NCI-H128 (cell line): ENCODE results near the gene SFMBT1.

Source experiments
- DNase-seq: peaks from one replicate; lab custom pipeline; 2025; ENCODE audit not compliant: unreplicated experiment; lab: John Stamatoyannopoulos, UW

The SFMBT1 gene

DNA sequence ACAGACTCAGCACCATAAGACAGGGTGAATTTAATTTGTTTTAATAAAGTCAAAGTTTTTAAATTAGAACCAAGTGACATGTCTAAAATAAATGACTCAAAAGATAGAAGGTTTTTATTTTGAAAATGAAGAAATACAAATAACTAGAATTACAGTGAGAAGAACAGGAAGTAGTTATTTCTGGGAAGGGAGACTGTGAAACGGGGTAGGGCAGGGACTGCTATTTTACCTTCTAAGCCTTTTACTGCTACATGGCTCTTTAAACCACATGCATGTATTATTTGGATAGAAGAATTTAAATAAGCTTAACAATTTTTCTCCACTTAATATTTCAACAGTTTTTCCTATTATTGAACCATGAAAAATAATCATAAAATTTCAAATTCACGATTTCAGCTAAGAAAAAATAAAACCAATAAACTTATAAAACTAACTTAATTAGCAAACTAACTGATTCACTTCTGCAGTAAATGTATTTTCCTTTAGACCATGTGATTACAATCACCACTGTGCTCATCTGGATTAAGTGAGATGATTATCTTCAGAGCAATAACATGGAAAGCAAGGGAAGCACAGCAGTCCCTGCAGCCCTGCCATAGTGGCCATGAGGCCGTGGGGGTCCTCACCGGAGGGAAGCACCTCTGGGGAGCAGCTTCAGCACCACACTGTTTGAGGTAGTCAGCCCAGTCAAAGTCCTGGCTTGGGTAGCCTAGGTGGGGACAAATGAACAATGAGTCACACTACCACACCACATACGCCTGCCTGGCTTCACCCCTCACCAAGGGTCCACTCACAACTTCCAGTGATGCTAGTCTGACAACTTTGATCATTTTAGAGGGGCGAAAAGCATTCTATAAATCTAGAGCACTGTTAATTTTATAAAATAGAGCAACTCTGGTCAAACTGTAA lies 120.2 kb downstream of the SFMBT1 start:
- DNase-seq = no peak

DNA sequence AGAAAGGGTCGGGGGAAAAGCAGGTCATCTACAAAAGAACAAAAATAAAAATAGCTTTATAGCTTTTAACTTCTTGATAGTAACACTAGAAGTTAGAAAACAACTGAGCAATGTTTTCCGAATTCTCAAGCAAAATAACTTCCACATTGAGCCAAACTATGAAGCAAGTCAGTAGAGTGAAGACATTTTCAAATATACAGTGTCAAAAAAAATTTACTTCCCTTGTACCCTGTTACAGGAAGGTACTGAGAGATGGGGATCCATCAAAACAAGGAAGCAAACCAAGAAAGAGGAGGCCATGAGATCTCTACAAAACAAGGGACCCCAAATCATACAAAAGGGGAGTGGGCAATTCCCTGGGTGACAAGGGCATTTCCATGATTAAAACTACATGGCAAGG lies 121.9 kb downstream of the SFMBT1 start:
- no peak for DNase-seq

DNA sequence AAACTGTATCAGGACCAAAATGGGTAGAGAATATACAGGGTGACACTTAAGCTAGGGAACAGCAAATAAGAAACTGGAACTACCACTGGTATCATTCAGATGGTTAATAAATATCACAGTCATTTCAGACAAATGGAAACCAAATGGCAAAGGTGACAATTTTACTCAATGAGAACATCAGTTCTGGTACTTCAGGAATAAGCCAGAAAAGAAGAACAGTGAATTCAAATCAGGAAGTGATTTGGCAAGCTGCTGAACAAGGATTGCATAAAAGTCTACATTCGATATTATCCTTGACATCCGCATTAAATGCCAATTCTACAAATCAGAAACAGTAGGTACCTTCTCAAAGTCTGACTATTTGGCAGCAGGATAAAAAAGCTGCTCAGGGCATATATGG lies 125.0 kb downstream of the SFMBT1 start:
- no peak for DNase-seq

DNA sequence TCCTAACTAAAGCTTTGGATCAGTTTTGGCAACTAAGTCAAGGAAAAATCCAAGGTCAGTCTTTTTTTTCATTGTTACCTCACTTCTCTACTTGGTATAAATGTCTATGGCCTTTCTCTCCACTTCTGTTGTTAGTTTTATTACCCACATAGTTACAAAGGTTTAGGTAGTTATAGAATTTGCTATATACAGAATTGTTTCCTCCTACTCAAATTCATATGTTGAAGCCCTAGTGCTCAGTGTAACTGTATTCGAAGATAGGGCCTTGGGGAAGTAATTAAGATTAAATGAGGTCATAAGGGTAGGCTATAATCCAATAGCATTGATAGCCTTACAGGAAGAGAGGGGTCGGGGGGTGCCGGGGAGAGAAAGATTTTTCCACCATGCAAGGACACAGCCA lies 128.8 kb downstream of the SFMBT1 start:
- DNase-seq = no peak

DNA sequence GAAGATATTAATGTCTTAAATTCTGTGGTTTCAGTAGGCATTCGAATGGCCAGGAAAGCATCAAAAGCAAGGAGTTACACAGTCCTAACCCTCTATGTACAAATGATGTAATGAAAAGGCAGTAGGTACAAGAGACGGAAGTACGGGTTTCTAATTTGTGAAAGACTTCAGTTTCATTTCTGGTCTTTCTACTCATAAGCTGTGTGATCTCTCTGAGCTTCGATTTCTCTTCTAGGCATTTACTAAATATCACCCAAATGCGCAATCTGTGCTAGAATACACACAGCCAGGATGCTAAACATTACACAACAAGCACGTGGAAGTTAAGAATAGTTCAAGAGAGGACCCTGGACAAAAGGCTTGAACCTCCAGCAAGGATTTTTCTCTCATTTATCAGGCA lies 130.6 kb downstream of the SFMBT1 start:
- no peak for DNase-seq

DNA sequence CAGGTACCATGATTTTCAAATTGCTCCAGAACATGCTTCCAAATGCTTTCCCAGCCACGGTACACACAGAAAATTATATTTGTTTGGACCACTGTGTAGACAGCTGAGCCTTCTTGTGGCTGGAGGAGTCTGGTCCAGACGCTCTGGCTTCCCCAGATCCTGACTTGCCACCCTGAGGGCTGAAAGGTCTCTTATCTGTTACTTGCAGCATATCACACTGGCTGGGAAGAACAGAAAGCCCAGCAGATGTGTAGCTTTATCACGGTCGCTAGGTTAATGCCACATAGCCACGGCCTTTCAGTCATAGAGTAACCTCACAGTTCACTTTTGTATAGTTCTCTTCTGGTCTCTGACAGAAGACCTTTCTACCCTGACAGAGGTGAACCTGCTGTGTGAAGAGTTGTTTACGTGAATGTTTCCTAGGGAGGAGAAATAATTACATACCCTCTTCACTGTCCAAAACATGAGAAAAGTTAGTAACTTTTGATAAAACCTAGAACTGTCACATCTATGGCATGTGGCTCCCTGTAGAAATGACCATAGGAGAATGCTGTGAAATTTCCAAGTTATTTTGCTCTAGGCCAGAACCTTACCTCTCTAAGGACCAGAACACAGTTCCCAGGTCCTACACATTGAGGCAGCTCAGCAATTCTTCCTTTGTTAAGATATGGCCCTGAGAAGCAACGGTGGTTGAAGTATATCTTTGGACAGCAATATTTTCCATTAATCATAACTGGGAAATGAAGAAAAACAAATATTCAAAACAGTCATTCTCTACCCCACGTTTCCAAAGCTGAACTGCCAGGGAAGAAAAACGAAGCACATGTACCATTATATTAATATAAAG lies 132.8 kb downstream of the SFMBT1 start:
- no peak for DNase-seq

DNA sequence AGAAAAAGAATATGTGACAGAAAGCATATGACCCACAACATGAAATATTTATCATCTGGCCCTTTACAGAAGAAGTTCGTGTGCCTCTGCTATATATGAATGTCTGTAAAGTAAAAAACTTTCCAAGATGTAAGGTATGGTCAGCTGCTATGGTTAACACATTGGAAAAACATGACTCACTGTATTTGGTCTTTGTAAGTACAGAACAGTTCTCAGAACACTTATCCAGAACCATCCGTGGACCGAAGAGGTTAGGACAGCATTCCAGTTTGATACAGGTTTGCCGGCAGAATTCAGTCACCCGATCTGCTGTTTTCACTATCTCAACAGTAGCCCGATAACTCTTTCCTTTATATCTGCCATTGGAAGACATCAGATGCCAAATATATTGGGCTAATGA lies 135.1 kb downstream of the SFMBT1 start:
- no peak for DNase-seq

DNA sequence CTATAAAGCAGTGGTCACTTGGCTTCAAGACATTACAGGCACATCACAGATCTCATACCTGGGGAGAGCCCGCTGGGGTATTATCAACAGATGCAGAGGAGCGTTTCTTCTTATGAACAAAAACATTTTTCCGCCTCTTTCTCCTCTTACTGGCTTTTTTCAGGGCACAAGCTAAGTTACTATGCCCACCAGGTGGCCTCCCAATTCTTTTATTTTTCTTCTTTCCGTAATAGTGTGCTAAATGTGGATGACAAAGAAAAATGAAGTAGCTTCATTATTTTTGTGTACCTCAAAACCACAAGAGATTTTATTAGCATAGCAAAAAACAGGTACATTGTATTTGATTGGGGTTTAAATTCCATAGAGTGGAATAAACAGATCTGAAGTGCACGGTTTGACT lies 138.4 kb downstream of the SFMBT1 start:
- DNase-seq = no peak

DNA sequence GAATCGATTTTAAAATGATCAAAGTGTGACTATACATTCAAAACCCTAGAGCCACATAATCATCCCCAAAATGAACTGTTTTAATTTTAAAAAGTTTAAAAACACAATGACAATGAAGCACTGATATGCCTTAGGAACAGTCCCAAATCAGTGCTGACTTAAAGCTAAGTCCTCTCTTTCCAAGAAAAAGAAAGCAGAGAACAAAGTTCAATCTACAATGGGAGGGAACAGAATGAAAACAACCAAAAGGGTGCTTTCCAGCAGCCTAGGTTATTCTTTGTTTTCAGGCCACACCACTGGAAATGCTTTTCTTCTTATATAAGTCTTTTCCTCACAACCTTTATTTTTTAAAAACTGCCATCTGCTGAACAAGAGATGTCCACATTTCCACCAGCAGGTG lies 141.3 kb downstream of the SFMBT1 start:
- DNase-seq = no peak

DNA sequence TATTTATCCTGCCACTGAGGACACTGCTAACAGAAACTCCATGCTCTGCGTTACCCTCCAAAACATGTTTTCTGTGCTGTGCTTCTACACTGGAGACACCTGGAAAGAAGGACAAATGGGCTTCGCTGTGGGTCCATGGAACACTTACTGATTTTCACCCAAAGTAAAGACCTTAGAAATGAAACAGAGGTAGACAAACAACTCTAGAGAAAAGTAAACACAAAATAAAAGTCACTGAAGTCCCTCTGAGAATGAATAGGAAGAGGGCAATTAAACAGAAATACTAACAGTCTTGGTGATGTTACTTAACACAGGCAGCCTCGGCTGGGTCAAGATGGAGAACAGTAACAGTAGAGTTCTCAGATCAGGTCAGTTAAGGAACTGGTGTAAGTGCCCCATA lies 141.9 kb downstream of the SFMBT1 start:
- DNase-seq = no peak

DNA sequence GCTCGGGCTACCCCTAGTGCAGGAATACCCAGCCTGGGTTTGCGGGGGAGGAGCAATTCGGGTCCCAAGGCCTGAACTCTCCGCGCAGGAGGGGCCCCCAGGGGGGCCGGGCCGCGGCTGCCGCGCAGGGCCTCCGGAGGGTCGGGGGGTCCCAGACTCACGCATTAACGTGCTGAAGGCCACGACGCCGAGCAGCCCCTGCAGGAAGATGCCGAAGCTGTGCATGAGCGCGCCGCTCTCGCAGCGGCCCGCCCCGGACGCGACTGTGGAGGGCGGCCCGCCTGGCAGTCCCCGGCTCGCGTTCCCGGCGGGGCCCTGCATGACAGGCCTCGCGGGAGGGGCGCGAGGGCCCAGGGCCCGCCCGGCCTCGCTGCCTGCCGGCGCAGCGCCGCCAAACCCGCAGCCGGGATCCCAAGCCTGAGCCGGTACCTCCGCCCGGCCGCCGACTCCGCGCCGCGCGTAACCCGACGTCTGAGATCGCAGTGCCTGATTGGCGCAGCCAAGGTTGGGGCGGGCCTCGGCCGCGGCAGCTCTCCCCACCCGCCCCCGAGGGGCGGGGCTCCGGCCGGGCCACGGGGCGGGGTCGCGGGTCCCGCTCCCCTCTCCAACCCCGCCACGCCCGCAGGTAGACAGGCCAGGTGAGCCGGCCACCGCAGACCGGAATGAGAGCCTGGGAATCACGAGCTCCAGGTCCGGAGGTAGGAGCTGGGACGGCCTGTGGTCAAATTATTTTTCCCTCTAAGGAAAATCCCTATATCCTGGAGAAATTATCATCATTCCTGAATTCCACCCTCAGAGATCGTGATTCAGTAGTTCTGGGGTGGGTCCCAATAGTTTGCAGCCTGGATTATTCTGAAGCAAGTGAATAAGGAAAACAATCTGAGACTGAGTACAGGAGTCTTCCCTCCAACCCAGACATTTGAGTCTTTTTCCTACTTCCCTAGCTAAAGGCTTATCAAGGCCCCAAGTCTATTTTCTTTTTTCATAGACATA lies 148.4 kb downstream of the SFMBT1 start, which contains the start of gene STIMATE:
STIMATE (minus strand) TSS at position 419 of the 993 bp plus-strand sequence; CDS start at position 321, 98 bp downstream.
- peak; percentile 56 for DNase-seq

DNA sequence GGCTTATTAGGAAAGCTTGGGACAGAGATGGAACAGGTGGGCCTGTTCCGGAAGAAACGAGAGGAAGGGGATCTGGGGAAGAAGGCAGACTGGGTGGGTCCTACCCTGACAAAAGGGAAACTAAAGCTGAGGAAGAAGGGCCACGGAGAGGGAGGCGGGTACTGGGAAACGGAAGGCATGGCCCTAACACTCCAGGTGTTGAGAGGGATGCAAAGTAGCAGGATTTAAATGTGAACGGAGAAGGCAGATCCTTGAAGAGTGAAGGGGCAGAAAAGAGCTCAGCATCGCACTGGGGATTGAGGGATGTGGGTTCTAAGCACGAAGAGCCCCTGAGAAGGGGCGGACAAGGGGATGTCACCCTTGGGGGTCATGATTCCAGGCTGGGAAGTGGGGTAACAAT lies 149.3 kb downstream of the SFMBT1 start:
- no peak for DNase-seq

DNA sequence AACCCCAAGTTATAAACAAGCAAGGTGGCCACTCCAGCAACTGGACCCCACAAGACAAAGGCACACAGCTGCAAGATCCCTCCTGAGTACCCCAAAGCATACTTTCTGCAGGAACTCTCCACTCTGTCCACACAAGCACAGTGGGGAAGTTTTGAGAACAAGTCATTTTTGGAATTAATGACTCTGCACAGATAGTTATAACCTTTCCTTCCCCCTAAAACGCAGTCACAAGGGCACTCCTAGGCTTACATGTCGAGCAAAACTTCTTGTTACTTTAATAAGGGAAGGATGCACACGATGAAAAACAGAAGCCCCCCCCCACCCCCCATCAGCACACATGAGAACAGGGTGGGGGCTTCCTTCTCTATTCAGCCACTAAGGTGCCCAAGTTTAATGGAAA lies 149.7 kb downstream of the SFMBT1 start:
- DNase-seq = no peak

DNA sequence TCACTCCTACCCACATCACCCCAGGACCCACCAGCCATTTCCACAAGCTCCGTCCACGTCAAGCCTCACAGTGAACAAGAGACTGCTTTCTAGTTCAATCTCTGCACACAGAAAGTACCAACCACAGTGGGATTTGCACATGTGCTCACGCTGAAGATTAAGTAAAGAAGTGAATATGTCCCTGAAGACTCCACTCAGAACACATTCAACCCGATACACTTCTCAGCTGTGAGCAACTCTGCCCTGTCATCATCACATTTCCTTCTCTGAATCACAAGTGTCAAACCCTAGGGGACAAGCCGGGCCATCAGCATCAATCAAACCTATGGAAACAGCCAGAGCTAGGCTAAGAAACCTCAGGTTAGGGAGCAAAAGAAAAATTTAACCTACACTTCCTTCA lies 150.5 kb downstream of the SFMBT1 start:
- no peak for DNase-seq

DNA sequence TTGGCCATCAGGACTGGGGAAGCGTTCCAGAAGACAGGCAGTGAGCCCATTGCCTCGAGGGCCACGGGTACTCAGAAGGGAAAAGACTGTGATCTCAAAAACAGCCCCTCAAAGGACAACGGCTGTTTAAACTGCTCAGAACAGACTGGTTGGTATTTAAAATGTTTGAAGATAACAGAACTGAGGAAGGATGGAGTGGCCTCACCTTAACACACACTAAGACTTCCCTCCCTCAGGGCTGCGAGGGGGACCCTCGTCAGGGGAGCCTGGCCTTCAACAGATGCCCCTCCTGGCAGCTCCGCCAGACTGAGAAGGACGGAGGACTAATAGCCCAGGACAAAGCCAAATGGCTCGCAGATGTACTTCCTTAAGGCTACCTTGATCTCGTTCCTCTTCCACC lies 151.1 kb downstream of the SFMBT1 start:
- no peak for DNase-seq

DNA sequence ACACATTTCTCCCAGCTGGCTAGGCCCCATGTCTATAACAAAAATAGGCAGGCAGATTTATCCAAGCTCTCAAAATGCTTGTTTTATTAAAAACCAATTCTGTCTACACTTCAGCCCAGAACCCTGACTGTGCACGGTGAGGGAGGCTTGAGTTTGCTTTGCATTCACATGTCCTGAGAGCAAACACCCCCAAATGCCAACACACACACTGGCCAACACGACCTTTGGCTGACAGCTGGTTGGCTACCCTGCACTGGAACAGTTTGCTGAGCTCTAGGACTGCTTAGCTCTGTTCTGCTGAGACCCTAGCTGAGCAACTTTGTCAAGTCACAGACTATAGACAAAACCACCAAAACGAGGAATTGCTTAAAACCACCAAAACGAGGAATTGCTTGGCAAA lies 152.2 kb downstream of the SFMBT1 start:
- DNase-seq = no peak

DNA sequence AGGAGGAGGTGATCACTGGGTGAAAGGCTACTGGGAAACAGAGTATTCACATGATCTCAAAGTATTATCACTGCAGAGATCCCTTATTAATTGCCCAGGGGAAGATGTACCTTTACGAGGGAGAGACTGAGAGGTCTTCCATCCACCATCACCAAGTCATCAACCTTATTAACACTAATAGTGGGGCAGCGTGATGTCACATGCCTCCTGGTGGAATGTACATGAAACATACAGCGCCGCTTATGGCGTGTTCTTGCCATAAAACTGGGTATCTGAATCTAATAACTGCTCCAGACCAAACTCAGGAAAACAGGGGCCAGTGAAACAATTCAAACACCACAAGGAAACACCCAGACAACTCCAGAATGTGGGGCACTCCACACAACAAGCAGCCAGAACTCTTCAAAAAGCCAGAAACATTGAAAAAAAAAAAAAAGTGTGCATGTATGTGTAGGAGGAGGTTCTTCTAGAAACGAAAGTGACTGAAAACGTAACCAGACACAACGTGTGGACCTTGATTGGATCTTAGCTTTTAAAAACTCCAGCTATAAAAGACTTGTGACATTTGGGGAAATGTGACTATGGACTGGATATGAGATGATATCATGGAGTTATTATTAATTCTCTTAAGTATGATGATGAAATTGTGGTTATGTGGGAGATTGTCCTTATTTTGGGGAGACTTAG lies 153.1 kb downstream of the SFMBT1 start:
- DNase-seq = no peak

DNA sequence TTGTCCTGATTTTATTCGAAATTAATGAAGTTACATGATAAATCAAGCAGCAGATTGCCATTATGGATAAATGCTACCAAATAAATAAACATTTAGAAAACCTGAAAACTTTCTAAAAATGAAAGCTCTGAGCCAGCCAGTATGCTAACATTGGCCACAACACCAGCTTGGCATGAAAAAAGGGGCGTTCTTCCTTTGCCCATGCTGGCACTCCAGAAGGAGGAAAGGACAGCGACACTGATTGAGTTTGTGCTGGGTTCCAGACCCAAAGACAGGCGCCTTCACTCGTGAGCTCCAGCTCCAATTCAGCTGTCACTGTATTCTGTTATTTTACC lies 153.6 kb downstream of the SFMBT1 start:
- no peak for DNase-seq

DNA sequence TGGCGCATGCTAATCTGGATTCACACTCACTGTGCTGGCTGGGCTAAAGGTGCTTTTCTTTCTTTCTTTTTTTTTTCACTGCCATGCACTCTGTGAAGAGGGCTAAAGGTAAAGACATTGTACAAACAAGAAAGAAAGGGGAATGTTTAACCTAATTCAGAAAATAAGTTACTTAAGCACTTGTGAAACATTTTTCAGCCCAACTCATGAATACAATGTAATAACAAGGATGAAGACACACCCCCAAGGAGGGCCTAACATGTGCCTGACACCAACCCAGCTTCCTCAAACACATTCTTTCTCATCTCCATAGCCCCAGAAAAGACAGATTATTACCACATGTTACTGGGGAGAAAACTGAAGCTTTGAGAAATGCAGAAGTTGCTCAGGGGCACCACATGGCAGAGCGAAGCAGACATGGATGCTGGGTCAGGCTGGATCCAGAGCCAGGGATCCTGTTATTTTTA lies 154.2 kb downstream of the SFMBT1 start:
- DNase-seq = no peak

DNA sequence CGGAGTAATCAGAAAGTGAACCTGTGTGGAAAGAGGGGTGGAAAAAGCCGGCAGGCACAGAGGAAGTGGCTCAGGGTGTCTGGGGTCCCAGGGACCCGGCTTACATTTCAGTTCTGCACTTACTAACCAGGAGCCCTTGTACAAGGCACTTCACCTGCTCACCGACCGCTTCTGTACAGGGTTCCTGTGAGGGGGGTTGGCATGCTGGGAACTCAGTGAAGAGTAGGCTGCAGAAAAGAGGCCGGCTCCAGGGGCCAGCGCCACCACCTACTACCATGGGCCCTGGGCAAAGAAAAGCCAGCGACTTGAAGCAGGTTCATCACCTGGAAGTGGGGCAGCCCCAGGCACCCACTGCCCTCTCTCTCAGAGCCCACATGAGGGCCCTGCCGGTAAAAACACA lies 154.7 kb downstream of the SFMBT1 start:
- DNase-seq = no peak
